Measurements from ENCODE around the gene CHCHD6. TPM values are rescaled to one million over a fixed set of nuclear protein-coding genes. Genes with fewer than 3 reads are reported as not detected.

CHCHD6 gene
- total RNA-seq, 1 experiment from 2014 or later, result 40.9 TPM

GRCh38 chr3:126897943-126898342 is 193.9 kb downstream of the CHCHD6 start (continued):
- TF ChIP-seq, protein P1, sequence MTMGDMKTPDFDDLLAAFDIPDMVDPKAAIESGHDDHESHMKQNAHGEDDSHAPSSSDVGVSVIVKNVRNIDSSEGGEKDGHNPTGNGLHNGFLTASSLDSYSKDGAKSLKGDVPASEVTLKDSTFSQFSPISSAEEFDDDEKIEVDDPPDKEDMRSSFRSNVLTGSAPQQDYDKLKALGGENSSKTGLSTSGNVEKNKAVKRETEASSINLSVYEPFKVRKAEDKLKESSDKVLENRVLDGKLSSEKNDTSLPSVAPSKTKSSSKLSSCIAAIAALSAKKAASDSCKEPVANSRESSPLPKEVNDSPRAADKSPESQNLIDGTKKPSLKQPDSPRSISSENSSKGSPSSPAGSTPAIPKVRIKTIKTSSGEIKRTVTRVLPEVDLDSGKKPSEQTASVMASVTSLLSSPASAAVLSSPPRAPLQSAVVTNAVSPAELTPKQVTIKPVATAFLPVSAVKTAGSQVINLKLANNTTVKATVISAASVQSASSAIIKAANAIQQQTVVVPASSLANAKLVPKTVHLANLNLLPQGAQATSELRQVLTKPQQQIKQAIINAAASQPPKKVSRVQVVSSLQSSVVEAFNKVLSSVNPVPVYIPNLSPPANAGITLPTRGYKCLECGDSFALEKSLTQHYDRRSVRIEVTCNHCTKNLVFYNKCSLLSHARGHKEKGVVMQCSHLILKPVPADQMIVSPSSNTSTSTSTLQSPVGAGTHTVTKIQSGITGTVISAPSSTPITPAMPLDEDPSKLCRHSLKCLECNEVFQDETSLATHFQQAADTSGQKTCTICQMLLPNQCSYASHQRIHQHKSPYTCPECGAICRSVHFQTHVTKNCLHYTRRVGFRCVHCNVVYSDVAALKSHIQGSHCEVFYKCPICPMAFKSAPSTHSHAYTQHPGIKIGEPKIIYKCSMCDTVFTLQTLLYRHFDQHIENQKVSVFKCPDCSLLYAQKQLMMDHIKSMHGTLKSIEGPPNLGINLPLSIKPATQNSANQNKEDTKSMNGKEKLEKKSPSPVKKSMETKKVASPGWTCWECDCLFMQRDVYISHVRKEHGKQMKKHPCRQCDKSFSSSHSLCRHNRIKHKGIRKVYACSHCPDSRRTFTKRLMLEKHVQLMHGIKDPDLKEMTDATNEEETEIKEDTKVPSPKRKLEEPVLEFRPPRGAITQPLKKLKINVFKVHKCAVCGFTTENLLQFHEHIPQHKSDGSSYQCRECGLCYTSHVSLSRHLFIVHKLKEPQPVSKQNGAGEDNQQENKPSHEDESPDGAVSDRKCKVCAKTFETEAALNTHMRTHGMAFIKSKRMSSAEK (CRISPR knock-in tag; IDR thresholded peaks at IDR 0.05; ENCODE audit: borderline replicate concordance), result no peak
- TF ChIP-seq ZNF263 (CRISPR knock-in tag; IDR thresholded peaks at IDR 0.05; ENCODE audit: low read depth), result no peak
- TF ChIP-seq, protein P2, sequence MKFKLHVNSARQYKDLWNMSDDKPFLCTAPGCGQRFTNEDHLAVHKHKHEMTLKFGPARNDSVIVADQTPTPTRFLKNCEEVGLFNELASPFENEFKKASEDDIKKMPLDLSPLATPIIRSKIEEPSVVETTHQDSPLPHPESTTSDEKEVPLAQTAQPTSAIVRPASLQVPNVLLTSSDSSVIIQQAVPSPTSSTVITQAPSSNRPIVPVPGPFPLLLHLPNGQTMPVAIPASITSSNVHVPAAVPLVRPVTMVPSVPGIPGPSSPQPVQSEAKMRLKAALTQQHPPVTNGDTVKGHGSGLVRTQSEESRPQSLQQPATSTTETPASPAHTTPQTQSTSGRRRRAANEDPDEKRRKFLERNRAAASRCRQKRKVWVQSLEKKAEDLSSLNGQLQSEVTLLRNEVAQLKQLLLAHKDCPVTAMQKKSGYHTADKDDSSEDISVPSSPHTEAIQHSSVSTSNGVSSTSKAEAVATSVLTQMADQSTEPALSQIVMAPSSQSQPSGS (CRISPR knock-in tag; IDR thresholded peaks at IDR 0.05; ENCODE audit: borderline replicate concordance, low read depth), result no peak

DNA sequence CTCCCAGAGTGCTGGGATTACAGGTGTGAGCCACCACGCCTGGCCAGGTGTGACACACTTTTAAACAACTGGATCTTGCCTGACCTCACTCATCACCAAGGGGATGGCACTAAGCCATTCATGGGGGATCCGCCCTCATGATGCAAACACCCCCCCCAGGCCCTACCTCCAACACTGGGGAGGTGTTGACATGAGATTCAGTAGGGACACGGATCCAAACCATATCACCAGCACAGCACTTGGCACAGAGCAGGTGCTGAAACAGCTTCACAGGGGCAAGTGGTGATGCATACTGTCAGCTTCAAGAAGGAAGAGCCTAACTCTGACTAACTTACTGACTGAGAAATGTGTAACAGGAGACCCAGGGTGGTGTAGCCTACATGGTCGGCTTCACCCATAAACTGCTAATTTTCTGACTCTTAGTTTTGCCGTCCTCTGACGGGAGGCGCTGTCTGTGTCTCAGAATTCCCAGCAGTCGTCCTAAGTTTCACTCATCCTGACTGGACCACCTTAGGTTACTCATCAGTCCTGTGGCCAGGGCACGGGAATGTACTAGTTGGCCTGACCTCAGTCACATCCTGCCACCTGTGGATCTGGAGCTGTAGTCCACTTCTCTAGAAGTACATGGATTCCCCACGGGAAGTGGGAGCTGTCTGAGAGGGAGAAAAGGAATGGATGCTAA is 197.0 kb downstream of the CHCHD6 start:
- 0 out of 2 replicates have a peak, but pooled peaks cover 2% of the 10 kb centered on the region for H3K36me3 Mint-ChIP-seq
- ATAC-seq (no peak), DNase-seq (ENCODE audit: low spot score) (no peak)
- POLR2A ChIA-PET, result no interaction called here
- no peaks in the 10 kb centered on the region for H3K9me3 Mint-ChIP-seq
- no peaks in the 10 kb centered on the region for H3K27me3 Mint-ChIP-seq (ENCODE audit: low read depth)
- TF ChIP-seq ZNF232 (CRISPR knock-in tag; IDR thresholded peaks at IDR 0.05) (no peak), CBFB (CRISPR knock-in tag; IDR thresholded peaks at IDR 0.05; ENCODE audit: low read depth) (no peak), ZNF512 (CRISPR knock-in tag; IDR thresholded peaks at IDR 0.05; ENCODE audit: borderline replicate concordance) (no peak), NR3C1 (CRISPR knock-in tag; conservative IDR thresholded peaks at IDR 0.05; ENCODE audit: low read depth) (no peak)
- H3K4me3 Mint-ChIP-seq, result no peak overlapping the region
- no peak overlapping the region; the same call in 1 of the 2 replicates for H3K27ac Mint-ChIP-seq
- CTCF ChIA-PET, result interaction anchor here (0.7 kb wide), 1 partner anchor 122 kb away, joined by 3 read pairs; no protein-coding TSS in a partner anchor
- no peaks in the 10 kb centered on the region for H3K4me1 Mint-ChIP-seq

GRCh38 chr3:126901631-126902030 is 197.6 kb downstream of the CHCHD6 start:
- TF ChIP-seq FOXP1 (CRISPR knock-in tag; IDR thresholded peaks at IDR 0.05; ENCODE audit: borderline replicate concordance), result no peak
- TF ChIP-seq TEAD1 (CRISPR knock-in tag; IDR thresholded peaks at IDR 0.05), result no peak
- TF ChIP-seq JAZF1 (CRISPR knock-in tag; IDR thresholded peaks at IDR 0.05), result no peak
- TF ChIP-seq SMAD4 (CRISPR knock-in tag; IDR thresholded peaks at IDR 0.05), result no peak
- TF ChIP-seq, protein P3, sequence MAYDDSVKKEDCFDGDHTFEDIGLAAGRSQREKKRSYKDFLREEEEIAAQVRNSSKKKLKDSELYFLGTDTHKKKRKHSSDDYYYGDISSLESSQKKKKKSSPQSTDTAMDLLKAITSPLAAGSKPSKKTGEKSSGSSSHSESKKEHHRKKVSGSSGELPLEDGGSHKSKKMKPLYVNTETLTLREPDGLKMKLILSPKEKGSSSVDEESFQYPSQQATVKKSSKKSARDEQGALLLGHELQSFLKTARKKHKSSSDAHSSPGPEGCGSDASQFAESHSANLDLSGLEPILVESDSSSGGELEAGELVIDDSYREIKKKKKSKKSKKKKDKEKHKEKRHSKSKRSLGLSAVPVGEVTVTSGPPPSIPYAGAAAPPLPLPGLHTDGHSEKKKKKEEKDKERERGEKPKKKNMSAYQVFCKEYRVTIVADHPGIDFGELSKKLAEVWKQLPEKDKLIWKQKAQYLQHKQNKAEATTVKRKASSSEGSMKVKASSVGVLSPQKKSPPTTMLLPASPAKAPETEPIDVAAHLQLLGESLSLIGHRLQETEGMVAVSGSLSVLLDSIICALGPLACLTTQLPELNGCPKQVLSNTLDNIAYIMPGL (CRISPR knock-in tag; IDR thresholded peaks at IDR 0.05), result no peak
- TF ChIP-seq IRF2 (CRISPR knock-in tag; IDR thresholded peaks at IDR 0.05; ENCODE audit: borderline replicate concordance, low read depth), result no peak
- TF ChIP-seq NR1H2 (CRISPR knock-in tag; IDR thresholded peaks at IDR 0.05), result no peak
- TF ChIP-seq ESRRA (CRISPR knock-in tag; IDR thresholded peaks at IDR 0.05; ENCODE audit: borderline replicate concordance), result no peak
- TF ChIP-seq NFE2L1 (CRISPR knock-in tag; IDR thresholded peaks at IDR 0.05), result no peak
- no peak for TF ChIP-seq JUN (CRISPR knock-in tag; IDR thresholded peaks at IDR 0.05)
- DNase-seq (ENCODE audit: low spot score), result no peak
- ChIA-PET CTCF (no interaction called here), POLR2A (no interaction called here)
- no peaks in the 10 kb centered on the region for H3K27me3 Mint-ChIP-seq (ENCODE audit: low read depth)
- no peak for ATAC-seq
- H3K9me3 Mint-ChIP-seq, result no peaks in the 10 kb centered on the region
- H3K4me3 Mint-ChIP-seq, result no peak overlapping the region
- H3K36me3 Mint-ChIP-seq, result 0 out of 2 replicates have a peak, but pooled peaks cover 2% of the 10 kb centered on the region
- no peaks in the 10 kb centered on the region for H3K4me1 Mint-ChIP-seq
- no peak overlapping the region for H3K27ac Mint-ChIP-seq

All from WTC11 (cell line).